GM10248 (cell line): ENCODE data around the gene ZFR.
"Not testable (repeated sequence)": the region's sequence is repeated elsewhere in the genome, so short reads cannot be mapped to it uniquely, and the experiment has no call there.

ENCODE experiments used
- CTCF ChIA-PET: fragments of 300-600 bp; sonication (Branson Sonifier 250); formaldehyde crosslinking; extraction: SDS; loops from one replicate; lab custom pipeline; 2021; ENCODE audit warnings: antibody characterized with exemption; lab: Yijun Ruan, JAX
- POLR2A ChIA-PET: fragments of 350-650 bp; sonication (Branson Sonifier 250); formaldehyde crosslinking; extraction: SDS; loops from one replicate; lab custom pipeline; 2020; ENCODE audit warnings: antibody characterized with exemption; lab: Yijun Ruan, JAX
- DNase-seq: peaks from one replicate; pipeline ENCODE4 v3.0.0; 2012; ENCODE audit errors: extremely low spot score
- CTCF ChIP-seq: IDR thresholded peaks from 2 replicates; pipeline ENCODE4 v1.5.1; 2012; ENCODE audit warnings: mild to moderate bottlenecking, low read depth; ENCODE audit errors: extremely low read depth, missing control alignments, control extremely low read depth

ZFR gene

GRCh38 chr5:32320576-32320975 is 124.0 kb downstream of the ZFR start:
- POLR2A ChIA-PET: no interaction called here
- CTCF ChIA-PET: interaction anchor here (3.2 to 3.4 kb wide), 2 partner anchors 9 to 88 kb away, joined by 10 to 37 read pairs; no protein-coding TSS in a partner anchor
- TF ChIP-seq CTCF: no peak

GRCh38 chr5:32319926-32320543 is 124.5 kb downstream of the ZFR start:
- TF ChIP-seq CTCF: no peak
- no peak for DNase-seq
- POLR2A ChIA-PET: no interaction called here
- CTCF ChIA-PET: interaction anchor here (1.4 to 3.4 kb wide), 3 partner anchors 9 to 87 kb away, joined by 4 to 37 read pairs (median 10); no protein-coding TSS in a partner anchor

More at GRCh38 chr5:32320576-32320975, 124.0 kb downstream of the ZFR start:
- DNase-seq: no peak

GRCh38 chr5:32319392-32319791 is 125.1 kb downstream of the ZFR start:
- TF ChIP-seq CTCF: no peak
- ChIA-PET POLR2A (no interaction called here), CTCF (interaction anchor here (1.4 to 3.4 kb wide), 3 partner anchors 10 to 87 kb away, joined by 4 to 37 read pairs (median 10); no protein-coding TSS in a partner anchor)
- no peak for DNase-seq

GRCh38 chr5:32317041-32317440 is 127.5 kb downstream of the ZFR start:
- TF ChIP-seq CTCF: no peak
- POLR2A ChIA-PET: no interaction called here
- CTCF ChIA-PET: interaction anchor here (3.2 to 3.4 kb wide), 2 partner anchors 13 to 84 kb away, joined by 10 to 15 read pairs; no protein-coding TSS in a partner anchor
- no peak for DNase-seq

GRCh38 chr5:32315221-32316014 is 129.1 kb downstream of the ZFR start:
- no peak for TF ChIP-seq CTCF
- DNase-seq: no peak
- ChIA-PET POLR2A (no interaction called here), CTCF (interaction anchor here (1.4 to 3.2 kb wide), 2 partner anchors 14 kb away, joined by 9 to 15 read pairs; no protein-coding TSS in a partner anchor)

GRCh38 chr5:32314658-32315057 is 129.9 kb downstream of the ZFR start:
- no peak for DNase-seq
- POLR2A ChIA-PET: no interaction called here
- TF ChIP-seq CTCF: no peak
- CTCF ChIA-PET: interaction anchor here (1.4 kb wide), 1 partner anchor 14 kb away, joined by 9 read pairs; no protein-coding TSS in a partner anchor

GRCh38 chr5:32314152-32314488 is 130.4 kb downstream of the ZFR start:
- DNase-seq: not testable (repeated sequence)
- ChIA-PET POLR2A (interaction anchor here (0.6 kb wide), 1 partner anchor 669 kb away, joined by 3 read pairs; no protein-coding TSS in a partner anchor), CTCF (interaction anchor here (1.4 kb wide), 2 partner anchors 15 to 81 kb away, joined by 3 to 9 read pairs; no protein-coding TSS in a partner anchor)
